ENCODE data around the gene BRD4.

Gene BRD4

GRCh38 chr19:15284896-15285295 is 47.4 kb downstream of the BRD4 start:
- TF ChIP-seq, protein P1, sequence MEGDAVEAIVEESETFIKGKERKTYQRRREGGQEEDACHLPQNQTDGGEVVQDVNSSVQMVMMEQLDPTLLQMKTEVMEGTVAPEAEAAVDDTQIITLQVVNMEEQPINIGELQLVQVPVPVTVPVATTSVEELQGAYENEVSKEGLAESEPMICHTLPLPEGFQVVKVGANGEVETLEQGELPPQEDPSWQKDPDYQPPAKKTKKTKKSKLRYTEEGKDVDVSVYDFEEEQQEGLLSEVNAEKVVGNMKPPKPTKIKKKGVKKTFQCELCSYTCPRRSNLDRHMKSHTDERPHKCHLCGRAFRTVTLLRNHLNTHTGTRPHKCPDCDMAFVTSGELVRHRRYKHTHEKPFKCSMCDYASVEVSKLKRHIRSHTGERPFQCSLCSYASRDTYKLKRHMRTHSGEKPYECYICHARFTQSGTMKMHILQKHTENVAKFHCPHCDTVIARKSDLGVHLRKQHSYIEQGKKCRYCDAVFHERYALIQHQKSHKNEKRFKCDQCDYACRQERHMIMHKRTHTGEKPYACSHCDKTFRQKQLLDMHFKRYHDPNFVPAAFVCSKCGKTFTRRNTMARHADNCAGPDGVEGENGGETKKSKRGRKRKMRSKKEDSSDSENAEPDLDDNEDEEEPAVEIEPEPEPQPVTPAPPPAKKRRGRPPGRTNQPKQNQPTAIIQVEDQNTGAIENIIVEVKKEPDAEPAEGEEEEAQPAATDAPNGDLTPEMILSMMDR (IDR thresholded peaks at IDR 0.05; ENCODE audit: borderline replicate concordance, control extremely low read depth, extremely low read depth, insufficient read depth, missing control alignments), result no peak
- in situ Hi-C loops (cut with MboI; ENCODE audit: low sequenced_read_pairs, unreplicated experiment), result no loop called here
- DNase-seq (ENCODE audit: low spot score), result no peak

GRCh38 chr19:15284091-15284490 is 48.2 kb downstream of the BRD4 start:
- no peak for DNase-seq (ENCODE audit: low spot score)
- TF ChIP-seq, protein P1 (IDR thresholded peaks at IDR 0.05; ENCODE audit: borderline replicate concordance, control extremely low read depth, extremely low read depth, insufficient read depth, missing control alignments), result no peak
- in situ Hi-C loops (cut with MboI; ENCODE audit: low sequenced_read_pairs, unreplicated experiment), result no loop called here

DNA sequence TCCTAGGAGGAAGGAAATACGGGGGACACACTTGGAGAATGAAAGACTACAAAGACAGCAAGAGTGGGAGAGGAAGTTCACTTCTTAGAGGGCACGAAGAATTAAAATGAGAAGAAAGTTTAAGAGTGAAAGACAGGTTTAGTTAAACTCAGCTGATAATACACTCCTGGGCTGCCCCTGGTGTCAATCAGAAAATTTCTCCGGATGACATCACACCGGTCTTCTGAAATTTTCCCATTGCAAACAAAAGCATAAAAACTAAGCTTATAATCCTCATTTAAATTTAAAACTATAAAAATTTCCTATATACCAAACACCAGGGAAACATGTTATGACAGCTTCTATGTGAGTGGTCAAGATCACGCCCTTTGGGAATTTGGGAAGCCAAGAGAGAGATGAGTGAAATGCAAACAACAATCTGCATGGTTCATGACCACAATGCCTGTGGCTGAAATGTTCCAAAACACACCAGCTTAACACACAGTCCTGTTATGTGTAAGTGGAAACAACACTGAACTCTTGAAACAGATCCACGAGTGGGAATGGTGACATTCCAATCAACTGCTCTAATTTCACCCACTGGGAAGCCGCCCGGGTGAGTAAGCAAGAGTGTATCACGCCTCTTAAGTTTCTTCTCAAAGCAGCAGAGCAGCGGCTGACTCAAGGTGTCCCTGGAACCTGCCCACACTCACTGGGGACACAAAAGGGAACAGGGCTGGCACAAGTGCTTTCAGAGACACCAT is 49.0 kb downstream of the BRD4 start:
- TF ChIP-seq, protein P1 (IDR thresholded peaks at IDR 0.05; ENCODE audit: borderline replicate concordance, control extremely low read depth, extremely low read depth, insufficient read depth, missing control alignments), result no peak
- in situ Hi-C loops (cut with MboI; ENCODE audit: low sequenced_read_pairs, unreplicated experiment), result no loop called here
- no peak for DNase-seq (ENCODE audit: low spot score)

DNA sequence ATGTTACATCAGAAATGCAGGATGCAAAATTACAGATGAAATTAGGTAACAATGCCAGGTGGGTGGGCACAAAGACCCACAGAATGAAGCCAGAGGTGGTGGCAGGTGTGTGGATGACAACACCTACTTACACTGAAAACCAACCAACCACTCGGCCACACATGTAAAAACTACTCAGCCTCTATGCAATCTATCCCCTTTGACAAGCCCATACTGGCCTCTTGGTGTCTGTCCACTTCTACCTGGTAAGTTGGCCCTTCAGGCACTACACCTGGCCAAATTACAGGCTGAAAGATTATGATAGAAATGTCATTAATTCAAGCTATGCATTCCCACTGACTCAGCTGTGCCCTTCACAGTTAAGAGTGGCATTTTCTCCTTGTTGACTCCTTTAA is 50.0 kb downstream of the BRD4 start:
- no peak for DNase-seq (ENCODE audit: low spot score)
- in situ Hi-C loops (cut with MboI; ENCODE audit: low sequenced_read_pairs, unreplicated experiment), result no loop called here
- TF ChIP-seq, protein P1 (IDR thresholded peaks at IDR 0.05; ENCODE audit: borderline replicate concordance, control extremely low read depth, extremely low read depth, insufficient read depth, missing control alignments), result no peak

DNA sequence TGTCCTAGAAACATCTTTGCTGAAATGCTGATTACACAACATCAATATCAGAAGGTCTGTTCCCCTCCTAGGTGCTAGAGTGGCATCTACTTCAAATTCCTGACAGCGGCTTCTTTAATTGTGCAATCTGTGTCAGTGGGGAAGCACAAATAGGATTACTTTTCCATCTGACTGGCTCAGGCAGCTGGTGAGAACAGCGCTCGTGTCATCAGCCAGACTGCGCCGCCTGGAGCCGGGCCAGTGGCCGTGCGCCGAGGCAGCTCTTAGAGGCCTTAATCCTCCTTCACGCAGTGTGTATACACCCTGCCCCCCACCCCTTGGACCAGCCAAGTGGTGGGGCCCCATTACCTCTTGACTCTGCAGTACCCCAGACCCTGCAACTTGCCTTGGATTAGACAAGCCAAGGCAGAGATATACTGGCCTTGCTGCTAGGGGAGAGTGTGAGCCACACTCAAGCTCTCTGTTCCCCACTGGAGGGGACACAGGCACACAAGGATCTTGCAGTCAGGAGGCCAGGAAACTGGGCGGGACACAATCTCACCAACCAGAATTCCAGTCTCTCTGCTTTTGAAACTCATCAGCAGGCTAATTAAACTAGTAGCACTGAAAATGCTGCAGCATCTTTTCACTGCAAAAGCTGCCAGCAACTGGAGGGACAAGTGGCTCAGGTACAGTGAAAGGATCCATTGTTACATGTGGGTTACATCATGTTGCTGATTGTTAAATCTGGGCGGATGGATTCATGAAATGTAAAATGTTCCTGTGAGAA is 51.2 kb downstream of the BRD4 start:
- no peak for DNase-seq (ENCODE audit: low spot score)
- TF ChIP-seq, protein P1 (IDR thresholded peaks at IDR 0.05; ENCODE audit: borderline replicate concordance, control extremely low read depth, extremely low read depth, insufficient read depth, missing control alignments), result no peak
- in situ Hi-C loops (cut with MboI; ENCODE audit: low sequenced_read_pairs, unreplicated experiment), result no loop called here

DNA sequence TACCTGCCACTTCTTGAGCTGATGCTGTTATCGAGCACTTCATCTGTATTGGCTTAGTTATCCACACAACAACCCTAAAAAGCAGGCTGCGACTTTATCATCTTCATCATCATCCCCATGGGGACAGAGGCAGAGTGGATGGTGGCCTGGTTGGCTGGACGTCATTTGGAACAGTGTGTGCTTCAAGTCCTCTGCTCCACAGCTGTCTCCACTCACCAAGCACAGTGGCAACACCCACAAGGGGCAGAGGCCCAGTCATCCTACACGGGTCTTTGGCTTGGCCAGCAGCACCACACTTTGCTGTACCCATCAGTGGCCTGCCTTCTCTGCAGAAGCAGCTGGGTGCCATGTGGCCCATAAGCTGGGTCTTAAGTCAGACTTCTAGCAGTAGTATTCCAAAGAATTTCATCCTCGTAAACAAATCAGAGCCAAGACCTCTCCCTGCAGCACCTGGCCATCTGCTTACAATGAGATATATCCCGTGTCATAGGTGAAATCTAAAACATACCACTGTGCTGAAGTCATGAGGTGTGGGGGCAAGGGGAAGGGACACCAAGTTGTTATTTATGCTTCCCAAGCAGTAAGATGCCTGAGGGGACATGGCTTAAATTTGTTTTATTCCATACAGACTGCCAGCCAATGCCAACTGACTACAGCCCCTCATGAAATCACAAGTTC is 52.2 kb downstream of the BRD4 start:
- no peak for DNase-seq (ENCODE audit: low spot score)
- in situ Hi-C loops (cut with MboI; ENCODE audit: low sequenced_read_pairs, unreplicated experiment), result no loop called here

More for the DNA sequence above, 52.2 kb downstream of the BRD4 start:
- TF ChIP-seq, protein P1 (IDR thresholded peaks at IDR 0.05; ENCODE audit: borderline replicate concordance, control extremely low read depth, extremely low read depth, insufficient read depth, missing control alignments), result no peak

Data from GM13976 (cell line).